ENCODE measurements around the gene TMEM183A.
A peak's percentile ranks its signal among the peaks of the same experiment; 100 is the strongest.
"Not testable (repeated sequence)": the region's sequence is repeated elsewhere in the genome, so short reads cannot be mapped to it uniquely, and the experiment has no call there.

The TMEM183A gene

GRCh38 chr1:203005395-203006142 is 1.6 kb upstream of the TMEM183A start:
- H3K9ac ChIP-seq (ENCODE audit: low read depth in 1 of 2, low read length in 2 of 2); H3K9me3 ChIP-seq (ENCODE audit: control insufficient read depth in 1 of 2, low read length in 2 of 2); H3K27me3 ChIP-seq (ENCODE audit: control insufficient read depth in 1 of 2, insufficient read depth in 2 of 2, low read length in 2 of 2); H3K4me1 ChIP-seq (ENCODE audit: control insufficient read depth in 1 of 2, insufficient read depth in 2 of 2, low read length in 2 of 2); H3K27ac ChIP-seq (ENCODE audit: low read depth, low read length): not testable (repeated sequence)
- peak overlapping the region in 1 of 2 donors; percentile 97 for H3K4me3 ChIP-seq (ENCODE audit: low read depth in 1 of 2, low read length in 2 of 2)
- peaks cover 3 to 15% of the 10 kb centered on the region in 2 donors for H3K36me3 ChIP-seq (ENCODE audit: control insufficient read depth in 1 of 2, insufficient read depth in 2 of 2, low read length in 2 of 2)

GRCh38 chr1:203009185-203009584 is 2.0 kb downstream of the TMEM183A start:
- H3K9me3 ChIP-seq (ENCODE audit: control insufficient read depth in 1 of 2, low read length in 2 of 2): no peaks in the 10 kb centered on the region
- no peaks in the 10 kb centered on the region for H3K27me3 ChIP-seq (ENCODE audit: control insufficient read depth in 1 of 2, insufficient read depth in 2 of 2, low read length in 2 of 2)
- H3K4me1 ChIP-seq (ENCODE audit: control insufficient read depth in 1 of 2, insufficient read depth in 2 of 2, low read length in 2 of 2): peaks cover 6 to 8% of the 10 kb centered on the region in 2 donors
- no peak overlapping the region for H3K9ac ChIP-seq (ENCODE audit: low read depth in 1 of 2, low read length in 2 of 2)
- peaks cover 10 to 39% of the 10 kb centered on the region in 2 donors for H3K36me3 ChIP-seq (ENCODE audit: control insufficient read depth in 1 of 2, insufficient read depth in 2 of 2, low read length in 2 of 2)
- no peak overlapping the region for H3K4me3 ChIP-seq (ENCODE audit: low read depth in 1 of 2, low read length in 2 of 2)
- no peak overlapping the region for H3K27ac ChIP-seq (ENCODE audit: low read depth, low read length)

- peaks cover 30 to 63% of the 10 kb centered on the region in 2 donors for H3K36me3 ChIP-seq (ENCODE audit: control insufficient read depth in 1 of 2, insufficient read depth in 2 of 2, low read length in 2 of 2)
- H3K27ac ChIP-seq (ENCODE audit: low read depth, low read length): no peak overlapping the region
These were observed 4.4 kb downstream of the TMEM183A start for GRCh38 chr1:203011582-203011981.

GRCh38 chr1:203017061-203017460 is 9.9 kb downstream of the TMEM183A start:
- H3K9me3 ChIP-seq (ENCODE audit: control insufficient read depth in 1 of 2, low read length in 2 of 2): no peaks in the 10 kb centered on the region
- H3K4me3 ChIP-seq (ENCODE audit: low read depth in 1 of 2, low read length in 2 of 2): no peak overlapping the region
- no peaks in the 10 kb centered on the region for H3K27me3 ChIP-seq (ENCODE audit: control insufficient read depth in 1 of 2, insufficient read depth in 2 of 2, low read length in 2 of 2)
- H3K9ac ChIP-seq (ENCODE audit: low read depth in 1 of 2, low read length in 2 of 2): no peak overlapping the region
- peaks cover 71 to 92% of the 10 kb centered on the region in 2 donors for H3K36me3 ChIP-seq (ENCODE audit: control insufficient read depth in 1 of 2, insufficient read depth in 2 of 2, low read length in 2 of 2)
- no peak overlapping the region for H3K27ac ChIP-seq (ENCODE audit: low read depth, low read length)
- no peaks in the 10 kb centered on the region for H3K4me1 ChIP-seq (ENCODE audit: control insufficient read depth in 1 of 2, insufficient read depth in 2 of 2, low read length in 2 of 2)

More at GRCh38 chr1:203011582-203011981, 4.4 kb downstream of the TMEM183A start:
- H3K9me3 ChIP-seq (ENCODE audit: control insufficient read depth in 1 of 2, low read length in 2 of 2): no peaks in the 10 kb centered on the region
- no peak overlapping the region for H3K9ac ChIP-seq (ENCODE audit: low read depth in 1 of 2, low read length in 2 of 2)
- H3K27me3 ChIP-seq (ENCODE audit: control insufficient read depth in 1 of 2, insufficient read depth in 2 of 2, low read length in 2 of 2): no peaks in the 10 kb centered on the region
- H3K4me3 ChIP-seq (ENCODE audit: low read depth in 1 of 2, low read length in 2 of 2): no peak overlapping the region
- peaks cover 6 to 8% of the 10 kb centered on the region in 2 donors for H3K4me1 ChIP-seq (ENCODE audit: control insufficient read depth in 1 of 2, insufficient read depth in 2 of 2, low read length in 2 of 2)

- H3K4me3 ChIP-seq (ENCODE audit: low read depth in 1 of 2, low read length in 2 of 2): no peak overlapping the region
- no peak overlapping the region for H3K27ac ChIP-seq (ENCODE audit: low read depth, low read length)
- H3K9ac ChIP-seq (ENCODE audit: low read depth in 1 of 2, low read length in 2 of 2): no peak overlapping the region
- H3K9me3 ChIP-seq (ENCODE audit: control insufficient read depth in 1 of 2, low read length in 2 of 2): no peaks in the 10 kb centered on the region
- H3K36me3 ChIP-seq (ENCODE audit: control insufficient read depth in 1 of 2, insufficient read depth in 2 of 2, low read length in 2 of 2): peaks cover 72 to 95% of the 10 kb centered on the region in 2 donors
- H3K27me3 ChIP-seq (ENCODE audit: control insufficient read depth in 1 of 2, insufficient read depth in 2 of 2, low read length in 2 of 2): no peaks in the 10 kb centered on the region
- no peaks in the 10 kb centered on the region for H3K4me1 ChIP-seq (ENCODE audit: control insufficient read depth in 1 of 2, insufficient read depth in 2 of 2, low read length in 2 of 2)
These were observed 10.5 kb downstream of the TMEM183A start for GRCh38 chr1:203017692-203018091.

- H3K9me3 ChIP-seq (ENCODE audit: control insufficient read depth in 1 of 2, low read length in 2 of 2); H3K27ac ChIP-seq (ENCODE audit: low read depth, low read length); H3K9ac ChIP-seq (ENCODE audit: low read depth in 1 of 2, low read length in 2 of 2); H3K4me1 ChIP-seq (ENCODE audit: control insufficient read depth in 1 of 2, insufficient read depth in 2 of 2, low read length in 2 of 2); H3K4me3 ChIP-seq (ENCODE audit: low read depth in 1 of 2, low read length in 2 of 2): not testable (repeated sequence)
- peaks cover 44 to 65% of the 10 kb centered on the region in 2 donors for H3K36me3 ChIP-seq (ENCODE audit: control insufficient read depth in 1 of 2, insufficient read depth in 2 of 2, low read length in 2 of 2)
- peaks cover 0 to 14% of the 10 kb centered on the region in 2 donors for H3K27me3 ChIP-seq (ENCODE audit: control insufficient read depth in 1 of 2, insufficient read depth in 2 of 2, low read length in 2 of 2)
These were observed 15.7 kb downstream of the TMEM183A start for GRCh38 chr1:203022855-203023254.

GRCh38 chr1:203025686-203026030 is 18.5 kb downstream of the TMEM183A start:
- no peaks in the 10 kb centered on the region for H3K9me3 ChIP-seq (ENCODE audit: control insufficient read depth in 1 of 2, low read length in 2 of 2)
- peaks cover 13 to 19% of the 10 kb centered on the region in 2 donors for H3K27me3 ChIP-seq (ENCODE audit: control insufficient read depth in 1 of 2, insufficient read depth in 2 of 2, low read length in 2 of 2)
- H3K9ac ChIP-seq (ENCODE audit: low read depth in 1 of 2, low read length in 2 of 2): no peak overlapping the region
- H3K4me1 ChIP-seq (ENCODE audit: control insufficient read depth in 1 of 2, insufficient read depth in 2 of 2, low read length in 2 of 2): peaks cover 6 to 9% of the 10 kb centered on the region in 2 donors
- H3K36me3 ChIP-seq (ENCODE audit: control insufficient read depth in 1 of 2, insufficient read depth in 2 of 2, low read length in 2 of 2): peaks cover 22 to 39% of the 10 kb centered on the region in 2 donors
- peak overlapping the region in 1 of 2 donors; percentile 52 for H3K4me3 ChIP-seq (ENCODE audit: low read depth in 1 of 2, low read length in 2 of 2)
- no peak overlapping the region for H3K27ac ChIP-seq (ENCODE audit: low read depth, low read length)

- no peaks in the 10 kb centered on the region for H3K9me3 ChIP-seq (ENCODE audit: control insufficient read depth in 1 of 2, low read length in 2 of 2)
- H3K4me1 ChIP-seq (ENCODE audit: control insufficient read depth in 1 of 2, insufficient read depth in 2 of 2, low read length in 2 of 2): peaks cover 6 to 9% of the 10 kb centered on the region in 2 donors
- peak within 1 kb of the TSS; percentile 70 to 78 for H3K4me3 ChIP-seq (ENCODE audit: low read depth in 1 of 2, low read length in 2 of 2)
- peaks cover 20 to 34% of the 10 kb centered on the region in 2 donors for H3K36me3 ChIP-seq (ENCODE audit: control insufficient read depth in 1 of 2, insufficient read depth in 2 of 2, low read length in 2 of 2)
- H3K9ac ChIP-seq (ENCODE audit: low read depth in 1 of 2, low read length in 2 of 2): peak within 1 kb of the TSS; percentile 46 to 70
- no peak within 1 kb of the TSS for H3K27ac ChIP-seq (ENCODE audit: low read depth, low read length)
- peaks cover 13 to 19% of the 10 kb centered on the region in 2 donors for H3K27me3 ChIP-seq (ENCODE audit: control insufficient read depth in 1 of 2, insufficient read depth in 2 of 2, low read length in 2 of 2)
These were observed 19.0 kb downstream of the TMEM183A start, which contains the start of gene PPFIA4 for GRCh38 chr1:203026031-203026665. PPFIA4 (plus strand) TSS chr1:203026491; CDS start chr1:203039009, 12,518 bp downstream.

GRCh38 chr1:203026666-203027663 is 19.8 kb downstream of the TMEM183A start:
- Histone ChIP-seq H3K9me3 (ENCODE audit: control insufficient read depth in 1 of 2, low read length in 2 of 2) (no peaks in the 10 kb centered on the region), H3K4me1 (ENCODE audit: control insufficient read depth in 1 of 2, insufficient read depth in 2 of 2, low read length in 2 of 2) (peaks cover 6 to 9% of the 10 kb centered on the region in 2 donors), H3K36me3 (ENCODE audit: control insufficient read depth in 1 of 2, insufficient read depth in 2 of 2, low read length in 2 of 2) (peaks cover 12 to 26% of the 10 kb centered on the region in 2 donors), H3K4me3 (ENCODE audit: low read depth in 1 of 2, low read length in 2 of 2) (peak overlapping the region; percentile 70 to 78), H3K9ac (ENCODE audit: low read depth in 1 of 2, low read length in 2 of 2) (peak overlapping the region; percentile 46 to 70), H3K27me3 (ENCODE audit: control insufficient read depth in 1 of 2, insufficient read depth in 2 of 2, low read length in 2 of 2) (peaks cover 13 to 19% of the 10 kb centered on the region in 2 donors), H3K27ac (ENCODE audit: low read depth, low read length) (no peak overlapping the region)
